Measurements from ENCODE around the gene LSM2.
"Not testable (repeated sequence)": the region's sequence is repeated elsewhere in the genome, so short reads cannot be mapped to it uniquely, and the experiment has no call there.

LSM2 gene

GRCh38 chr6:31827286-31828079, 20.7 kb upstream of the LSM2 start, which contains the start of gene HSPA1B:
Gene HSPA1B (plus strand): TSS chr6:31827738. CDS start chr6:31827951, 213 bp downstream.
- peak; percentile 70 for DNase-seq

- no peak for DNase-seq
Measured at GRCh38 chr6:31826793-31827285, 20.1 kb upstream of the LSM2 start.

GRCh38 chr6:31825553-31825952, 18.8 kb upstream of the LSM2 start:
- no peak for DNase-seq

- not testable (repeated sequence) for DNase-seq
Measured at GRCh38 chr6:31823592-31824196, 16.9 kb upstream of the LSM2 start.

- DNase-seq = peak; percentile 45
Measured at GRCh38 chr6:31822036-31822821, 15.5 kb upstream of the LSM2 start.

- no peak for DNase-seq
Measured at GRCh38 chr6:31821301-31822035, 14.7 kb upstream of the LSM2 start.

GRCh38 chr6:31820399-31820798, 13.6 kb upstream of the LSM2 start:
- DNase-seq = not testable (repeated sequence)

- no peak for DNase-seq
Measured at GRCh38 chr6:31819871-31820299, 13.1 kb upstream of the LSM2 start.

- not testable (repeated sequence) for DNase-seq
Measured at GRCh38 chr6:31817929-31818511, 11.3 kb upstream of the LSM2 start.

- DNase-seq = not testable (repeated sequence)
Measured at GRCh38 chr6:31817133-31817928, 10.6 kb upstream of the LSM2 start.

- DNase-seq = peak; percentile 33
Measured at GRCh38 chr6:31815025-31815838, 8.5 kb upstream of the LSM2 start, which contains the start of the genes HSPA1A and HSPA1L. Gene HSPA1A (plus strand): TSS chr6:31815543. CDS start chr6:31815757, 214 bp downstream. Gene HSPA1L (minus strand): TSS chr6:31815283. CDS start chr6:31811972, 3,311 bp downstream.

- peak; percentile 62 for DNase-seq
Measured at GRCh38 chr6:31814677-31815024, 7.9 kb upstream of the LSM2 start.

GRCh38 chr6:31813465-31813849, 6.7 kb upstream of the LSM2 start:
- no peak for DNase-seq

GRCh38 chr6:31811645-31812044, 4.9 kb upstream of the LSM2 start:
- DNase-seq = no peak

- not testable (repeated sequence) for DNase-seq
Measured at GRCh38 chr6:31808599-31808998, 1.8 kb upstream of the LSM2 start.

GRCh38 chr6:31805939-31806469, 762 bp downstream of the LSM2 start:
- no peak for DNase-seq

GRCh38 chr6:31801031-31801927, 5.5 kb downstream of the LSM2 start:
- DNase-seq = not testable (repeated sequence)

GRCh38 chr6:31799781-31800180, 7.0 kb downstream of the LSM2 start:
- no peak for DNase-seq

- DNase-seq = peak; percentile 24
Measured at GRCh38 chr6:31797588-31797987, 9.2 kb downstream of the LSM2 start.
